HepG2 (cell line): ENCODE data around the gene PPDPF. TPM values are rescaled to one million over a fixed set of nuclear protein-coding genes. Genes with fewer than 3 reads are reported as not detected.

Source experiments
- ATAC-seq: fragments of 200-7000 bp; cut with Tn5 transposase; 3 replicates; pipeline ENCODE4 v1.9.1; 2020; ENCODE audit warnings: mild to moderate bottlenecking, moderate library complexity
- BruUV-seq: library from RNA; stranded (reverse); fragments of 400-500 nt; replicated peaks from 2 replicates; lab custom pipeline; 2021; lab: Mats Ljungman, UMichigan
- CTCF ChIA-PET: fragments of 300-600 bp; formaldehyde crosslinking; extraction: SDS; loops from one replicate; lab custom pipeline; 2021; ENCODE audit warnings: low total read pairs, inconsistent platforms, low intra/inter-chr PET ratio; lab: Yijun Ruan, JAX
- POLR2A ChIA-PET: fragments of 350-600 bp; sonication (Branson Sonifier 250); formaldehyde crosslinking; loops from one replicate; lab custom pipeline; 2020; ENCODE audit warnings: antibody characterized with exemption, inconsistent platforms; lab: Yijun Ruan, JAX
- DNase-seq: peaks from one replicate; pipeline ENCODE4 v3.0.0-alpha.2; 2015; ENCODE audit warnings: low spot score
- FAIRE-seq: peaks from 3 replicates; lab custom pipeline; 2011; peaks lifted over from hg19 to GRCh38; lab: Jason Lieb, UNC
- H2AFZ ChIP-seq: one replicate; pipeline ENCODE4 v1.6.1; 2011; ENCODE audit warnings: low read length, inconsistent platforms
- H3K27ac ChIP-seq: fragments of 300-600 bp; 3 replicates; pipeline ENCODE4 v1.8.0; 2011; ENCODE audit warnings: mixed run types, mild to moderate bottlenecking, mixed read lengths, low read length, inconsistent platforms; ENCODE audit not compliant: insufficient read depth; ENCODE audit errors: extremely low read length
- H3K27me3 ChIP-seq, 2 experiments: fragments of 200-600 bp in 1 of 2; 2 replicates in 1 of 2; 3 replicates in 1 of 2; pipeline versions ENCODE4 v1.6.0 to v1.8.0; 2011; ENCODE audit warnings: low read length in 2 of 2, mild to moderate bottlenecking in 2 of 2, moderate library complexity in 2 of 2, inconsistent platforms in 1 of 2; ENCODE audit not compliant: insufficient read depth in 2 of 2, control insufficient read depth in 1 of 2
- H3K36me3 ChIP-seq, 2 experiments: fragments of 200-600 bp in 1 of 2; replicated peaks in 1 of 2; 2 replicates in 1 of 2; 3 replicates in 1 of 2; pipeline versions ENCODE4 v1.5.1 to v1.8.0; 2011; ENCODE audit warnings: low read length in 2 of 2, inconsistent platforms in 1 of 2; ENCODE audit not compliant: insufficient read depth in 2 of 2, control insufficient read depth in 1 of 2
- H3K4me1 ChIP-seq: 2 replicates; pipeline ENCODE4 v1.5.1; 2012; ENCODE audit warnings: low read length, inconsistent platforms; ENCODE audit not compliant: insufficient read depth
- H3K4me2 ChIP-seq: 2 replicates; pipeline ENCODE4 v1.6.0; 2011; ENCODE audit warnings: low read depth, low read length, inconsistent platforms
- H3K4me3 ChIP-seq, 3 experiments: fragments of 200-600 bp in 1 of 3; sonication (generic), shearing (Covaris generic) in 1 of 3; replicated peaks in 1 of 3; 2 replicates each; pipeline ENCODE4 v1.5.1; 2011 to 2016; ENCODE audit warnings: low read length in 3 of 3, inconsistent platforms in 2 of 3, low read depth in 2 of 3, mild to moderate bottlenecking in 2 of 3, control low read depth in 1 of 3, mixed read lengths in 1 of 3; ENCODE audit not compliant: insufficient read depth in 1 of 3
- H3K79me2 ChIP-seq: one replicate; pipeline ENCODE4 v1.6.1; 2011; ENCODE audit warnings: low read length, inconsistent platforms; ENCODE audit not compliant: insufficient read depth
- H3K9ac ChIP-seq: 2 replicates; pipeline ENCODE4 v1.6.0; 2011; ENCODE audit warnings: mild to moderate bottlenecking, low read depth, low read length, inconsistent platforms; ENCODE audit not compliant: insufficient read depth
- H3K9me3 ChIP-seq: 2 replicates; pipeline ENCODE4 v1.5.1; 2012; ENCODE audit warnings: mild to moderate bottlenecking, low read length
- H4K20me1 ChIP-seq: 2 replicates; pipeline ENCODE4 v1.6.0; 2011; ENCODE audit warnings: inconsistent platforms, mild to moderate bottlenecking, low read length, moderate library complexity; ENCODE audit not compliant: insufficient read depth
- AHR ChIP-seq: IDR thresholded peaks from 2 replicates; pipeline ENCODE4 v1.6.1; 2018; ENCODE audit warnings: missing genetic modification reagents, missing compliant biosample characterization
- ELF3 ChIP-seq: IDR thresholded peaks from 2 replicates; pipeline ENCODE4 v1.6.1; 2016; ENCODE audit warnings: missing genetic modification reagents, missing compliant biosample characterization
- MATR3 ChIP-seq: sonication (generic); formaldehyde crosslinking; IDR thresholded peaks from 2 replicates; pipeline ENCODE4 v1.4.0; 2020; ENCODE audit warnings: missing genetic modification reagents
- PAX8 ChIP-seq: sonication (generic); formaldehyde crosslinking; IDR thresholded peaks from 2 replicates; pipeline ENCODE4 v1.8.0; 2022; ENCODE audit warnings: mild to moderate bottlenecking, missing genetic modification reagents, borderline replicate concordance
- RARG ChIP-seq: sonication (generic); formaldehyde crosslinking; IDR thresholded peaks from 2 replicates; pipeline ENCODE4 v1.4.0; 2020; ENCODE audit warnings: low read depth, mild to moderate bottlenecking, missing genetic modification reagents
- SOX6 ChIP-seq, 2 experiments: fragments of 450-650 bp in 1 of 2; sonication (generic) in 1 of 2; formaldehyde crosslinking in 1 of 2; IDR thresholded peaks; 2 replicates each; pipeline versions ENCODE4 v1.4.0 to v1.6.1; 2017 to 2020; ENCODE audit warnings: antibody characterized with exemption in 1 of 2, mild to moderate bottlenecking in 1 of 2, missing genetic modification reagents in 1 of 2
- TRIM24 ChIP-seq: sonication (generic); formaldehyde crosslinking; IDR thresholded peaks from 2 replicates; pipeline ENCODE4 v1.8.0; 2022; ENCODE audit warnings: mild to moderate bottlenecking, missing genetic modification reagents
- ZFP41 ChIP-seq: sonication (generic); formaldehyde crosslinking; IDR thresholded peaks from 2 replicates; pipeline ENCODE4 v1.4.0; 2020; ENCODE audit warnings: mild to moderate bottlenecking, missing genetic modification reagents, borderline replicate concordance
- ZNF180 ChIP-seq: sonication (generic); formaldehyde crosslinking; IDR thresholded peaks from 2 replicates; pipeline ENCODE4 v1.4.0; 2020; ENCODE audit warnings: low read depth, missing genetic modification reagents, borderline replicate concordance
- ZNF251 ChIP-seq: sonication (generic); formaldehyde crosslinking; IDR thresholded peaks from 2 replicates; pipeline ENCODE4 v1.9.0; 2021; ENCODE audit warnings: mild to moderate bottlenecking, missing genetic modification reagents
- ZNF550 ChIP-seq: sonication (generic); formaldehyde crosslinking; IDR thresholded peaks from 2 replicates; pipeline ENCODE4 v1.4.0; 2020; ENCODE audit warnings: mild to moderate bottlenecking, missing genetic modification reagents, borderline replicate concordance
- ZNF660 ChIP-seq: sonication (generic); formaldehyde crosslinking; IDR thresholded peaks from 2 replicates; pipeline ENCODE4 v1.5.1; 2020; ENCODE audit warnings: mild to moderate bottlenecking, low read depth, missing genetic modification reagents, borderline replicate concordance
- WGBS: methylation state at CpG from one replicate; pipeline ENCODE4 v1.1.6; 2017; ENCODE audit warnings: low lambda C conversion rate; 5-methylcytosine and 5-hydroxymethylcytosine counted together
- in situ Hi-C: cut with HindIII; loops from 2 replicates; pipeline ENCODE4 v1.10.0; 2017; ENCODE audit warnings: low pct_unique_long_range_greater_than_20kb; ENCODE audit not compliant: extremely low pct_ligation_motif_present
- intact Hi-C: fragments of 100-400 bp; cut with micrococcal nuclease; formaldehyde crosslinking; loops from one replicate; pipeline ENCODE4 v1.10.0; 2022; ENCODE audit not compliant: unreplicated experiment
- polyA plus RNA-seq, 8 experiments: library from polyadenylated mRNA; depleted of rRNA in 3 of 8; stranded (reverse) in 7 of 8; unstranded in 1 of 8; fragments of >200 nt; fragmentation: Illumina TruSeq in 4 of 8; extraction: Trizol in 4 of 8; gene quantifications; 2 replicates each; pipeline versions ENCODE4 v1.2.1 to v1.2.3, GENCODE V29; 2011 to 2016; ENCODE audit warnings: low read depth in 4 of 8, missing spikeins in 1 of 8, mixed read lengths in 1 of 8; ENCODE audit not compliant: insufficient read depth in 1 of 8
- total RNA-seq, 5 experiments: library from RNA; depleted of rRNA; stranded (reverse); fragments of >200 nt; fragmentation: Illumina TruSeq; extraction: Trizol; gene quantifications; 2 replicates each; pipeline ENCODE4 v1.2.3, GENCODE V29; 2016; ENCODE audit warnings: low read depth in 1 of 5

Gene PPDPF
- total and polyA plus RNA-seq, 2 of the 13 experiments (the other 11 are each of a cell fraction or from before 2014, with no cell fraction given) = 1.8 to 7.0 TPM

DNA sequence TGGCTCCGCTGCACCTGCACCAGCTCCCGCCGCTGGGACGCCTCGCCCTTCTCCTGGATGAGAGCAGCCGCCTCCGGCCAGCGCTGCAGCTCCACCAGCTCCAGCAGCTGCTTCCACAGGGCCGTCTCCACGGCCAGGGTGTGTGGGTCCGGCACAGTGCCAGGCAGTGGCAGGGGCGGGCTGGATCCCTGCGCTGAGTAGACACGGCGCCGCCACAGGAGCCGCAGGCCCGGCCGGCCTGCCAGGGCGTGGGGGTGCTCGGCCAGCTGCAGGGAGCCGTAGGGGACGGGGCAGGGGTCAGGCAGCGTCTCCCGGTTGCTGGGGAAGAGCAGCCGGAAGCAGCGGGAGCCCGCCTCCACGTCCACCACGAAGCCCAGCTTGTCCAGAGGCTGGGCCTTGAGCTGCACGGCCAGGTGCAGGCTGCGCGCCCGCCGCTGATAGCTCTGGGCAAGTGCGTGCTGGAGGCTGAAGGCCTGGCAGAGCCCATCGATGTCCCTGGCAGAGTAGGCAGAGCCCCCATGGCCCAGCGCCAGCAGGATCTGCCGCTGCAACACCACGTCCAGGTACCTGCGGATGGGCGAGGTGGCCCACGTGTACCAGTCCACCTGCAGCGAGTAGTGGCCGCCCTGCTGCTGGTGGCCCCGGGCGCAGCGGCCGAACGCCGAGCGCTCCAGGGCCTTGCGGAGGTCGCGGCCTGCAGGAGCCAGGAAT, 42.8 kb downstream of the PPDPF start:
- H3K27me3 ChIP-seq = no peaks in the 10 kb centered on the region
- CTCF ChIA-PET = no interaction called here
- no peaks in the 10 kb centered on the region; a peak in 1 of 5 replicates for H3K36me3 ChIP-seq
- WGBS = 95% methylated on average over 43 of the region's 55 CpGs
- H4K20me1 ChIP-seq = no peaks in the 10 kb centered on the region; the same call in 1 of the 2 replicates
- H3K79me2 ChIP-seq = no peaks in the 10 kb centered on the region
- ATAC-seq (no peak), DNase-seq (no peak), FAIRE-seq (no peak)
- no peak overlapping the region for H3K4me3 ChIP-seq
- no peaks in the 10 kb centered on the region for H3K9me3 ChIP-seq
- no TSS peak for BruUV-seq
- H2AFZ ChIP-seq = no peak overlapping the region
- in situ Hi-C loops = no loop called here
- no peak overlapping the region for H3K4me2 ChIP-seq
- TF ChIP-seq AHR (CRISPR knock-in tag) = no peak
- no peak for TF ChIP-seq ZNF660 (CRISPR knock-in tag)
- no peak for TF ChIP-seq ZFP41 (CRISPR knock-in tag)
- TF ChIP-seq MATR3 (CRISPR knock-in tag) = no peak
- TF ChIP-seq TRIM24 (CRISPR knock-in tag) = no peak
- no peak for TF ChIP-seq ZNF550 (CRISPR knock-in tag)
- no peak for TF ChIP-seq PAX8 (CRISPR knock-in tag)
- no peak for TF ChIP-seq ZNF180
- no peak for TF ChIP-seq ZNF251
- TF ChIP-seq RARG (CRISPR knock-in tag) = no peak
- TF ChIP-seq ELF3 = no peak
- no peak for TF ChIP-seq SOX6 (IDR thresholded peaks at IDR 0.05)
- TF ChIP-seq SOX6 (CRISPR knock-in tag; IDR thresholded peaks at IDR 0.05) = no peak
- TF ChIP-seq, all 625 proteins: peak for 0
- POLR2A ChIA-PET = no interaction called here
- no peak overlapping the region for H3K9ac ChIP-seq
- peaks cover 6% of the 10 kb centered on the region for H3K4me1 ChIP-seq
- intact Hi-C loops = no loop called here
- no peak overlapping the region for H3K27ac ChIP-seq
